WTC11 (cell line): ENCODE data around the gene RUNX1.

Source experiments
- CREM ChIP-seq: sonication (generic); formaldehyde crosslinking; IDR thresholded peaks from 2 replicates; pipeline ENCODE4 v1.8.1; 2022; ENCODE audit warnings: mild to moderate bottlenecking, missing genetic modification reagents, moderate library complexity
- ETV6 ChIP-seq: sonication (generic); formaldehyde crosslinking; IDR thresholded peaks from 2 replicates; pipeline ENCODE4 v1.8.1; 2022; ENCODE audit warnings: mild to moderate bottlenecking, missing genetic modification reagents
- KAT7 ChIP-seq: sonication (generic); formaldehyde crosslinking; IDR thresholded peaks from 2 replicates; pipeline ENCODE4 v1.8.1; 2023; ENCODE audit warnings: missing genetic modification reagents, mild to moderate bottlenecking, borderline replicate concordance
- MXD4 ChIP-seq: fragments of 250-450 bp; sonication (Bioruptor Pico); IDR thresholded peaks from 2 replicates; pipeline ENCODE4 v1.8.0; 2021; ENCODE audit warnings: mild to moderate bottlenecking, moderate library complexity, borderline replicate concordance
- NR2C2 ChIP-seq: sonication (generic); formaldehyde crosslinking; IDR thresholded peaks from 2 replicates; pipeline ENCODE4 v1.8.0; 2022; ENCODE audit warnings: mild to moderate bottlenecking, missing genetic modification reagents
- SP1 ChIP-seq: sonication (generic); formaldehyde crosslinking; conservative IDR thresholded peaks from 2 replicates; pipeline ENCODE4 v1.8.1; 2022; ENCODE audit warnings: missing genetic modification reagents
- TCF7 ChIP-seq: sonication (generic); formaldehyde crosslinking; IDR thresholded peaks from 2 replicates; pipeline ENCODE4 v1.8.0; 2022; ENCODE audit warnings: mild to moderate bottlenecking, low read depth, missing genetic modification reagents, moderate library complexity
- TEAD4 ChIP-seq: sonication (generic); formaldehyde crosslinking; IDR thresholded peaks from 2 replicates; pipeline ENCODE4 v1.8.0; 2022; ENCODE audit warnings: mild to moderate bottlenecking, missing genetic modification reagents
- TF ChIP-seq, protein P1 (sequence below): fragments of 200-600 bp; IDR thresholded peaks from 2 replicates; pipeline ENCODE4 v1.8.0; 2022; ENCODE audit warnings: antibody characterized with exemption
- TF ChIP-seq, protein P2 (sequence below): sonication (generic); formaldehyde crosslinking; conservative IDR thresholded peaks from 2 replicates; pipeline ENCODE4 v1.8.1; 2023; ENCODE audit warnings: mild to moderate bottlenecking, low read depth, missing genetic modification reagents, moderate library complexity
- TF ChIP-seq, protein P3 (sequence below): sonication (generic); formaldehyde crosslinking; IDR thresholded peaks from 2 replicates; pipeline ENCODE4 v1.8.0; 2023; ENCODE audit warnings: mild to moderate bottlenecking, missing genetic modification reagents
- TF ChIP-seq, protein P4 (sequence below): sonication (generic); formaldehyde crosslinking; IDR thresholded peaks from 2 replicates; pipeline ENCODE4 v1.8.1; 2023; ENCODE audit warnings: mild to moderate bottlenecking, missing genetic modification reagents, moderate library complexity

DNA sequence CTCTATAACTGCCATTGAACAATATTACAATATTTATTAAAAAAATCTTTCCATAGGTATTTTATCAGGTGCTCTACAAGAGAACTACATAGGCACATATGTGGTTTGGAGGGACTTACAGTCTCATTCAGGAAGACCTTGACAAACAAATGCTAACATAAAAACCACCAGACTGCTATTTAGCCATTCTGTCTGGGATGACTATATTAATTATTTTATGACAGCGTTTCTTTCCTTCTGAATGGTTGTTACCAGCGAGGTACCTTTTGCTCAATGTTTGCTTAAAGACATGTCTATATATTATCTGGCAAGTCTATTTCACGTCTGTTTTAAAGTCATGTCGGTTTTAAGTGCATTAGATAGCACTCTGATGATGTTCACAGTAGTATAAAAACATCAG lies 69.7 kb downstream of the RUNX1 start:
- TF ChIP-seq, protein P1, sequence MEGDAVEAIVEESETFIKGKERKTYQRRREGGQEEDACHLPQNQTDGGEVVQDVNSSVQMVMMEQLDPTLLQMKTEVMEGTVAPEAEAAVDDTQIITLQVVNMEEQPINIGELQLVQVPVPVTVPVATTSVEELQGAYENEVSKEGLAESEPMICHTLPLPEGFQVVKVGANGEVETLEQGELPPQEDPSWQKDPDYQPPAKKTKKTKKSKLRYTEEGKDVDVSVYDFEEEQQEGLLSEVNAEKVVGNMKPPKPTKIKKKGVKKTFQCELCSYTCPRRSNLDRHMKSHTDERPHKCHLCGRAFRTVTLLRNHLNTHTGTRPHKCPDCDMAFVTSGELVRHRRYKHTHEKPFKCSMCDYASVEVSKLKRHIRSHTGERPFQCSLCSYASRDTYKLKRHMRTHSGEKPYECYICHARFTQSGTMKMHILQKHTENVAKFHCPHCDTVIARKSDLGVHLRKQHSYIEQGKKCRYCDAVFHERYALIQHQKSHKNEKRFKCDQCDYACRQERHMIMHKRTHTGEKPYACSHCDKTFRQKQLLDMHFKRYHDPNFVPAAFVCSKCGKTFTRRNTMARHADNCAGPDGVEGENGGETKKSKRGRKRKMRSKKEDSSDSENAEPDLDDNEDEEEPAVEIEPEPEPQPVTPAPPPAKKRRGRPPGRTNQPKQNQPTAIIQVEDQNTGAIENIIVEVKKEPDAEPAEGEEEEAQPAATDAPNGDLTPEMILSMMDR: no peak
- TF ChIP-seq MXD4 (CRISPR knock-in tag): no peak
- TF ChIP-seq, protein P2, sequence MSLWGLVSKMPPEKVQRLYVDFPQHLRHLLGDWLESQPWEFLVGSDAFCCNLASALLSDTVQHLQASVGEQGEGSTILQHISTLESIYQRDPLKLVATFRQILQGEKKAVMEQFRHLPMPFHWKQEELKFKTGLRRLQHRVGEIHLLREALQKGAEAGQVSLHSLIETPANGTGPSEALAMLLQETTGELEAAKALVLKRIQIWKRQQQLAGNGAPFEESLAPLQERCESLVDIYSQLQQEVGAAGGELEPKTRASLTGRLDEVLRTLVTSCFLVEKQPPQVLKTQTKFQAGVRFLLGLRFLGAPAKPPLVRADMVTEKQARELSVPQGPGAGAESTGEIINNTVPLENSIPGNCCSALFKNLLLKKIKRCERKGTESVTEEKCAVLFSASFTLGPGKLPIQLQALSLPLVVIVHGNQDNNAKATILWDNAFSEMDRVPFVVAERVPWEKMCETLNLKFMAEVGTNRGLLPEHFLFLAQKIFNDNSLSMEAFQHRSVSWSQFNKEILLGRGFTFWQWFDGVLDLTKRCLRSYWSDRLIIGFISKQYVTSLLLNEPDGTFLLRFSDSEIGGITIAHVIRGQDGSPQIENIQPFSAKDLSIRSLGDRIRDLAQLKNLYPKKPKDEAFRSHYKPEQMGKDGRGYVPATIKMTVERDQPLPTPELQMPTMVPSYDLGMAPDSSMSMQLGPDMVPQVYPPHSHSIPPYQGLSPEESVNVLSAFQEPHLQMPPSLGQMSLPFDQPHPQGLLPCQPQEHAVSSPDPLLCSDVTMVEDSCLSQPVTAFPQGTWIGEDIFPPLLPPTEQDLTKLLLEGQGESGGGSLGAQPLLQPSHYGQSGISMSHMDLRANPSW (CRISPR knock-in tag): no peak
- no peak for TF ChIP-seq NR2C2 (CRISPR knock-in tag)
- TF ChIP-seq ETV6: no peak
- TF ChIP-seq TCF7 (CRISPR knock-in tag): no peak
- TF ChIP-seq, protein P3, sequence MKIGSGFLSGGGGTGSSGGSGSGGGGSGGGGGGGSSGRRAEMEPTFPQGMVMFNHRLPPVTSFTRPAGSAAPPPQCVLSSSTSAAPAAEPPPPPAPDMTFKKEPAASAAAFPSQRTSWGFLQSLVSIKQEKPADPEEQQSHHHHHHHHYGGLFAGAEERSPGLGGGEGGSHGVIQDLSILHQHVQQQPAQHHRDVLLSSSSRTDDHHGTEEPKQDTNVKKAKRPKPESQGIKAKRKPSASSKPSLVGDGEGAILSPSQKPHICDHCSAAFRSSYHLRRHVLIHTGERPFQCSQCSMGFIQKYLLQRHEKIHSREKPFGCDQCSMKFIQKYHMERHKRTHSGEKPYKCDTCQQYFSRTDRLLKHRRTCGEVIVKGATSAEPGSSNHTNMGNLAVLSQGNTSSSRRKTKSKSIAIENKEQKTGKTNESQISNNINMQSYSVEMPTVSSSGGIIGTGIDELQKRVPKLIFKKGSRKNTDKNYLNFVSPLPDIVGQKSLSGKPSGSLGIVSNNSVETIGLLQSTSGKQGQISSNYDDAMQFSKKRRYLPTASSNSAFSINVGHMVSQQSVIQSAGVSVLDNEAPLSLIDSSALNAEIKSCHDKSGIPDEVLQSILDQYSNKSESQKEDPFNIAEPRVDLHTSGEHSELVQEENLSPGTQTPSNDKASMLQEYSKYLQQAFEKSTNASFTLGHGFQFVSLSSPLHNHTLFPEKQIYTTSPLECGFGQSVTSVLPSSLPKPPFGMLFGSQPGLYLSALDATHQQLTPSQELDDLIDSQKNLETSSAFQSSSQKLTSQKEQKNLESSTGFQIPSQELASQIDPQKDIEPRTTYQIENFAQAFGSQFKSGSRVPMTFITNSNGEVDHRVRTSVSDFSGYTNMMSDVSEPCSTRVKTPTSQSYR (CRISPR knock-in tag): no peak
- no peak for TF ChIP-seq SP1
- TF ChIP-seq, protein P4, sequence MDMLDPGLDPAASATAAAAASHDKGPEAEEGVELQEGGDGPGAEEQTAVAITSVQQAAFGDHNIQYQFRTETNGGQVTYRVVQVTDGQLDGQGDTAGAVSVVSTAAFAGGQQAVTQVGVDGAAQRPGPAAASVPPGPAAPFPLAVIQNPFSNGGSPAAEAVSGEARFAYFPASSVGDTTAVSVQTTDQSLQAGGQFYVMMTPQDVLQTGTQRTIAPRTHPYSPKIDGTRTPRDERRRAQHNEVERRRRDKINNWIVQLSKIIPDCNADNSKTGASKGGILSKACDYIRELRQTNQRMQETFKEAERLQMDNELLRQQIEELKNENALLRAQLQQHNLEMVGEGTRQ (CRISPR knock-in tag): no peak
- no peak for TF ChIP-seq TEAD4
- no peak for TF ChIP-seq KAT7 (CRISPR knock-in tag)
- no peak for TF ChIP-seq CREM
